Measurements from ENCODE around the gene AKT3. TPM values are rescaled to one million over a fixed set of nuclear protein-coding genes. Genes with fewer than 3 reads are reported as not detected.

AKT3 gene
- total RNA-seq, 1 donor from 2014 or later: 29.9 TPM

DNA sequence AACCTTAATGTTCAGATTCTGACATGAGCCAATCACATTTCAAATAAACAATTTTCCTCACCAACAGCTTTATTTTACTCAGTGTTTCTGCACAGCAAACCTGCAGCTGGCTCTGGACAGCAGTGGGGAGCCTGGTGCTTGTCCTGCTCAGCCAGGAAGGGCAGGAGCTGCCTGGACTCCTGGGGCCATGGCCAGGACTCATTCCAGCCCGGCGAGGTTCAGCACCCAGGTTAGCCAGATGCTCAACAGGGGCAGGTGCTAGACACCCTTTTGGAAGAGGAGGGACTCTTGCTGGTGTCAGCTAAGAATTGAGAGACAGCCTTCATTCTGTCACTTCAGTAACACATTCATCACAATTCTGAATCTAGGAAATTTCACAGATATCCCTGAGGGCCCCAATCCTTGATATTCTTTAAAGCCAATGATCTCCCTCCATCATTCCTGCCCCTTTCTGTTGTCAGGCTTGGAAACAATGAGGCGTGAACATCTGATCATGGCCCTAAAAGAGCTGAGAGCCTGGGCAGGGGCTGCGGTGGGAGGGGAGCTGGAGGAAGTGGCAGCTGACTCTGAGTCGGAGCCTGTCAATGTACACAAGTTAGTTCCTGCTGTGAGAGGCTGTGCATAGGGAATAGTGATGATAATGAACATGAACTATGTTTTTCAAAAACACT, 342.9 kb downstream of the AKT3 start:
- Mint-ChIP-seq H3K4me3 (no peak overlapping the region), H3K27me3 (peaks cover 3% of the 10 kb centered on the region), H3K36me3 (peaks cover 17% of the 10 kb centered on the region), H3K9me3 (no peaks in the 10 kb centered on the region), H3K4me1 (ENCODE audit: unreplicated experiment) (peaks cover 18% of the 10 kb centered on the region), H3K27ac (no peak overlapping the region)
- no peak for DNase-seq (ENCODE audit: extremely low spot score, unreplicated experiment)
- TF ChIP-seq, protein P1, sequence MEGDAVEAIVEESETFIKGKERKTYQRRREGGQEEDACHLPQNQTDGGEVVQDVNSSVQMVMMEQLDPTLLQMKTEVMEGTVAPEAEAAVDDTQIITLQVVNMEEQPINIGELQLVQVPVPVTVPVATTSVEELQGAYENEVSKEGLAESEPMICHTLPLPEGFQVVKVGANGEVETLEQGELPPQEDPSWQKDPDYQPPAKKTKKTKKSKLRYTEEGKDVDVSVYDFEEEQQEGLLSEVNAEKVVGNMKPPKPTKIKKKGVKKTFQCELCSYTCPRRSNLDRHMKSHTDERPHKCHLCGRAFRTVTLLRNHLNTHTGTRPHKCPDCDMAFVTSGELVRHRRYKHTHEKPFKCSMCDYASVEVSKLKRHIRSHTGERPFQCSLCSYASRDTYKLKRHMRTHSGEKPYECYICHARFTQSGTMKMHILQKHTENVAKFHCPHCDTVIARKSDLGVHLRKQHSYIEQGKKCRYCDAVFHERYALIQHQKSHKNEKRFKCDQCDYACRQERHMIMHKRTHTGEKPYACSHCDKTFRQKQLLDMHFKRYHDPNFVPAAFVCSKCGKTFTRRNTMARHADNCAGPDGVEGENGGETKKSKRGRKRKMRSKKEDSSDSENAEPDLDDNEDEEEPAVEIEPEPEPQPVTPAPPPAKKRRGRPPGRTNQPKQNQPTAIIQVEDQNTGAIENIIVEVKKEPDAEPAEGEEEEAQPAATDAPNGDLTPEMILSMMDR (conservative IDR thresholded peaks at IDR 0.05): no peak

- TF ChIP-seq, protein P1 (conservative IDR thresholded peaks at IDR 0.05): no peak
- no peak overlapping the region for H3K27ac Mint-ChIP-seq
- H3K36me3 Mint-ChIP-seq: peaks cover 11% of the 10 kb centered on the region
- DNase-seq (ENCODE audit: extremely low spot score, unreplicated experiment): no peak
- H3K27me3 Mint-ChIP-seq: no peaks in the 10 kb centered on the region
- H3K4me3 Mint-ChIP-seq: no peak overlapping the region
- no peaks in the 10 kb centered on the region for H3K9me3 Mint-ChIP-seq
- peaks cover 20% of the 10 kb centered on the region for H3K4me1 Mint-ChIP-seq (ENCODE audit: unreplicated experiment)
Measured at GRCh38 chr1:243505986-243506689, 343.9 kb downstream of the AKT3 start.

DNA sequence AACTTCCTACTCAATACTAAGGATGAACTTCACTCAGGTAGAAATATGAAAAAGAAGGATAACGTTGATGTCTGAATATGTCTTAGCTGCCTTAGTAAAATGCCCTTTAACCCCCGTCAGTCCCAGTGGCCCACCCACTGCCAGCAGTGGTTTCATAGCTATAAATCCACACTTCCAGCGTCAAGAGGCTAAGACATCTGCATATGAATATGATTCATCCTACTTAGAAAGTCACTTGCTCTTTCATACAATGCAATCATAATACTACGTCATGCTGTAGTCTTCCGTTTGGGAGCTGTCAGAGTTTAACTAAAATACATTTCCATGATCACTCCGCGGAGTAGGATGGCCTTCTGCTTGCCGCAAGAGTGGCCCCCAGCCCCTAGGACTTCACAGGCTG, 346.9 kb downstream of the AKT3 start:
- Mint-ChIP-seq H3K27me3 (no peaks in the 10 kb centered on the region), H3K36me3 (peaks cover 12% of the 10 kb centered on the region), H3K9me3 (no peaks in the 10 kb centered on the region), H3K4me1 (ENCODE audit: unreplicated experiment) (peaks cover 19% of the 10 kb centered on the region), H3K4me3 (no peak overlapping the region), H3K27ac (no peak overlapping the region)
- DNase-seq (ENCODE audit: extremely low spot score, unreplicated experiment): no peak
- TF ChIP-seq, protein P1 (conservative IDR thresholded peaks at IDR 0.05): no peak

DNA sequence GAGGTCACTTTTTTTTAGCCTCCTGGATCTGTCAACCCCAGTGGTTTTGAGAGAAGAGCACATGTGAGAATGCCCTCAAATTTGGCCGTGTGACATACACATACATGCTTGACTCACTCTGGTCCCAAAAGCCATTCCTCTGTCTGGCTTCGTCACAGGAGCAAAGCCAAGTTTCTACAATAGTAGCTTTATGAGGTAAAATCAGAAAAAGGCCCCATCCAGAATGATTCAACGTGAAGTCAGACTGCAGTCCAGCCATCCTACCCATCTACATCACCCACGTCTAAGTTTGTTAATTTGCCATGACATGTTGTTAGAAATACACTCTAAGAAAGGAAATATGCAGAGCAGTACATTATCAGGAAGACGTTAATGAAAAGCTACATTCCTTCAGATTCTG, 349.0 kb downstream of the AKT3 start:
- no peak for DNase-seq (ENCODE audit: extremely low spot score, unreplicated experiment)
- TF ChIP-seq, protein P1 (conservative IDR thresholded peaks at IDR 0.05): no peak
- peaks cover 19% of the 10 kb centered on the region for H3K36me3 Mint-ChIP-seq
- H3K4me3 Mint-ChIP-seq: no peak overlapping the region
- H3K27ac Mint-ChIP-seq: no peak overlapping the region
- H3K27me3 Mint-ChIP-seq: no peaks in the 10 kb centered on the region
- H3K9me3 Mint-ChIP-seq: peaks cover 6% of the 10 kb centered on the region
- H3K4me1 Mint-ChIP-seq (ENCODE audit: unreplicated experiment): peaks cover 24% of the 10 kb centered on the region

- peaks cover 27% of the 10 kb centered on the region for H3K4me1 Mint-ChIP-seq (ENCODE audit: unreplicated experiment)
- TF ChIP-seq, protein P1 (conservative IDR thresholded peaks at IDR 0.05): no peak
Measured at GRCh38 chr1:243500512-243500911, 349.5 kb downstream of the AKT3 start.

More at GRCh38 chr1:243500512-243500911, 349.5 kb downstream of the AKT3 start:
- H3K4me3 Mint-ChIP-seq: no peak overlapping the region
- H3K27me3 Mint-ChIP-seq: no peaks in the 10 kb centered on the region
- peaks cover 22% of the 10 kb centered on the region for H3K36me3 Mint-ChIP-seq
- no peak overlapping the region for H3K27ac Mint-ChIP-seq
- no peak for DNase-seq (ENCODE audit: extremely low spot score, unreplicated experiment)
- H3K9me3 Mint-ChIP-seq: peaks cover 6% of the 10 kb centered on the region

Data from type B pancreatic cell (in vitro differentiated cells).